ENCODE data around the gene GPR75.
"Not testable (repeated sequence)": the region's sequence is repeated elsewhere in the genome, so short reads cannot be mapped to it uniquely, and the experiment has no call there.

The GPR75 gene

GRCh38 chr2:53856272-53856671 is 3.5 kb downstream of the GPR75 start:
- DNase-seq, result no peak
- H3K4me1 ChIP-seq (ENCODE audit: control extremely low read depth in 1 of 4, control insufficient read depth in 4 of 4, insufficient read depth in 4 of 4, low read length in 3 of 4), result peaks cover 0 to 3% (median 0%) of the 10 kb centered on the region in 4 experiments
- H3K4me3 ChIP-seq (ENCODE audit: control insufficient read depth in 1 of 7, extremely low read depth in 1 of 7, insufficient read depth in 4 of 7, low read depth in 2 of 7, low read length in 6 of 7), result no peak overlapping the region
- no peaks in the 10 kb centered on the region for H3K9me3 ChIP-seq (ENCODE audit: control extremely low read depth in 1 of 5, control insufficient read depth in 4 of 5, insufficient read depth in 2 of 5, low read depth in 1 of 5, low read length in 4 of 5)
- 100% methylated on average over 2 of the region's 2 CpGs for WGBS (ENCODE audit: insufficient coverage)
- CTCF ChIA-PET, result interaction anchor here (1.0 kb wide), 1 partner anchor 9 kb away, joined by 3 read pairs; no protein-coding TSS in a partner anchor
- peaks cover 2 to 37% (median 24%) of the 10 kb centered on the region in 4 experiments for H3K36me3 ChIP-seq (ENCODE audit: control insufficient read depth in 4 of 4, insufficient read depth in 4 of 4, low read length in 3 of 4)
- H3K27me3 ChIP-seq (replicated peaks in 2 of 5; ENCODE audit: control insufficient read depth in 4 of 5, insufficient read depth in 5 of 5, low read length in 4 of 5), result no peaks in the 10 kb centered on the region
- POLR2A ChIA-PET, result no interaction called here
- H3K27ac ChIP-seq (ENCODE audit: insufficient read depth in 1 of 2, low read depth in 1 of 2, low read length in 2 of 2, poor library complexity in 1 of 2, severe bottlenecking in 2 of 2), result no peak overlapping the region

GRCh38 chr2:53854678-53855077 is 5.1 kb downstream of the GPR75 start:
- WGBS (ENCODE audit: insufficient coverage), result 100% methylated on average over 2 of the region's 2 CpGs
- CTCF ChIA-PET, result no interaction called here
- no peak for DNase-seq

GRCh38 chr2:53852532-53852931 is 7.2 kb downstream of the GPR75 start:
- no peak overlapping the region for H3K27ac ChIP-seq (ENCODE audit: insufficient read depth in 1 of 2, low read depth in 1 of 2, low read length in 2 of 2, poor library complexity in 1 of 2, severe bottlenecking in 2 of 2)
- WGBS (ENCODE audit: insufficient coverage), result 100% methylated on average over 3 of the region's 4 CpGs
- H3K9me3 ChIP-seq (ENCODE audit: control extremely low read depth in 1 of 5, control insufficient read depth in 4 of 5, insufficient read depth in 2 of 5, low read depth in 1 of 5, low read length in 4 of 5), result no peaks in the 10 kb centered on the region
- CTCF ChIA-PET, result interaction anchor here (0.6 kb wide), 1 partner anchor 185 kb away, joined by 3 read pairs; no protein-coding TSS in a partner anchor
- peaks cover 0 to 29% (median 16%) of the 10 kb centered on the region in 4 experiments for H3K36me3 ChIP-seq (ENCODE audit: control insufficient read depth in 4 of 4, insufficient read depth in 4 of 4, low read length in 3 of 4)
- POLR2A ChIA-PET, result no interaction called here
- no peaks in the 10 kb centered on the region for H3K27me3 ChIP-seq (replicated peaks in 2 of 5; ENCODE audit: control insufficient read depth in 4 of 5, insufficient read depth in 5 of 5, low read length in 4 of 5)
- H3K4me3 ChIP-seq (ENCODE audit: control insufficient read depth in 1 of 7, extremely low read depth in 1 of 7, insufficient read depth in 4 of 7, low read depth in 2 of 7, low read length in 6 of 7), result no peak overlapping the region
- DNase-seq, result no peak
- peaks cover 0 to 3% (median 0%) of the 10 kb centered on the region in 4 experiments for H3K4me1 ChIP-seq (ENCODE audit: control extremely low read depth in 1 of 4, control insufficient read depth in 4 of 4, insufficient read depth in 4 of 4, low read length in 3 of 4)

More at GRCh38 chr2:53854678-53855077, 5.1 kb downstream of the GPR75 start:
- Histone ChIP-seq H3K27ac (ENCODE audit: insufficient read depth in 1 of 2, low read depth in 1 of 2, low read length in 2 of 2, poor library complexity in 1 of 2, severe bottlenecking in 2 of 2) (no peak overlapping the region), H3K36me3 (ENCODE audit: control insufficient read depth in 4 of 4, insufficient read depth in 4 of 4, low read length in 3 of 4) (peaks cover 0 to 31% (median 18%) of the 10 kb centered on the region in 4 experiments), H3K4me3 (ENCODE audit: control insufficient read depth in 1 of 7, extremely low read depth in 1 of 7, insufficient read depth in 4 of 7, low read depth in 2 of 7, low read length in 6 of 7) (no peak overlapping the region), H3K27me3 (replicated peaks in 2 of 5; ENCODE audit: control insufficient read depth in 4 of 5, insufficient read depth in 5 of 5, low read length in 4 of 5) (no peaks in the 10 kb centered on the region), H3K9me3 (ENCODE audit: control extremely low read depth in 1 of 5, control insufficient read depth in 4 of 5, insufficient read depth in 2 of 5, low read depth in 1 of 5, low read length in 4 of 5) (no peaks in the 10 kb centered on the region), H3K4me1 (ENCODE audit: control extremely low read depth in 1 of 4, control insufficient read depth in 4 of 4, insufficient read depth in 4 of 4, low read length in 3 of 4) (peaks cover 0 to 3% (median 0%) of the 10 kb centered on the region in 4 experiments)
- POLR2A ChIA-PET, result no interaction called here

- POLR2A ChIA-PET; H3K27ac ChIP-seq (ENCODE audit: insufficient read depth in 1 of 2, low read depth in 1 of 2, low read length in 2 of 2, poor library complexity in 1 of 2, severe bottlenecking in 2 of 2); H3K4me1 ChIP-seq (ENCODE audit: control extremely low read depth in 1 of 4, control insufficient read depth in 4 of 4, insufficient read depth in 4 of 4, low read length in 3 of 4); CTCF ChIA-PET; H3K9me3 ChIP-seq (ENCODE audit: control extremely low read depth in 1 of 5, control insufficient read depth in 4 of 5, insufficient read depth in 2 of 5, low read depth in 1 of 5, low read length in 4 of 5); H3K4me3 ChIP-seq (ENCODE audit: control insufficient read depth in 1 of 7, extremely low read depth in 1 of 7, insufficient read depth in 4 of 7, low read depth in 2 of 7, low read length in 6 of 7); DNase-seq; H3K27me3 ChIP-seq (replicated peaks in 2 of 5; ENCODE audit: control insufficient read depth in 4 of 5, insufficient read depth in 5 of 5, low read length in 4 of 5): not testable (repeated sequence)
- peaks cover 0 to 26% (median 14%) of the 10 kb centered on the region in 4 experiments for H3K36me3 ChIP-seq (ENCODE audit: control insufficient read depth in 4 of 4, insufficient read depth in 4 of 4, low read length in 3 of 4)
- 94% methylated on average over 9 of the region's 9 CpGs for WGBS (ENCODE audit: insufficient coverage)
Measured at GRCh38 chr2:53851052-53851757, 8.6 kb downstream of the GPR75 start.

GRCh38 chr2:53848062-53848461 is 11.7 kb downstream of the GPR75 start:
- Histone ChIP-seq H3K9me3 (ENCODE audit: control extremely low read depth in 1 of 5, control insufficient read depth in 4 of 5, insufficient read depth in 2 of 5, low read depth in 1 of 5, low read length in 4 of 5) (no peaks in the 10 kb centered on the region), H3K27me3 (replicated peaks in 2 of 5; ENCODE audit: control insufficient read depth in 4 of 5, insufficient read depth in 5 of 5, low read length in 4 of 5) (no peaks in the 10 kb centered on the region), H3K27ac (ENCODE audit: insufficient read depth in 1 of 2, low read depth in 1 of 2, low read length in 2 of 2, poor library complexity in 1 of 2, severe bottlenecking in 2 of 2) (no peak overlapping the region), H3K4me1 (ENCODE audit: control extremely low read depth in 1 of 4, control insufficient read depth in 4 of 4, insufficient read depth in 4 of 4, low read length in 3 of 4) (no peaks in the 10 kb centered on the region), H3K4me3 (ENCODE audit: control insufficient read depth in 1 of 7, extremely low read depth in 1 of 7, insufficient read depth in 4 of 7, low read depth in 2 of 7, low read length in 6 of 7) (no peak overlapping the region), H3K36me3 (ENCODE audit: control insufficient read depth in 4 of 4, insufficient read depth in 4 of 4, low read length in 3 of 4) (peaks cover 0 to 7% (median 0%) of the 10 kb centered on the region in 4 experiments)
- DNase-seq, result no peak
- POLR2A ChIA-PET, result no interaction called here
- no CpG with 5 or more reads among the region's 2 CpGs for WGBS (ENCODE audit: insufficient coverage)
- CTCF ChIA-PET, result interaction anchor here (1.0 kb wide), 1 partner anchor 8 kb away, joined by 3 read pairs; no protein-coding TSS in a partner anchor

GRCh38 chr2:53843595-53843994 is 16.2 kb downstream of the GPR75 start:
- POLR2A ChIA-PET, result no interaction called here

GRCh38 chr2:53842891-53843290 is 16.9 kb downstream of the GPR75 start:
- H3K27me3 ChIP-seq (replicated peaks in 2 of 5; ENCODE audit: control insufficient read depth in 4 of 5, insufficient read depth in 5 of 5, low read length in 4 of 5), result no peaks in the 10 kb centered on the region
- no peak overlapping the region for H3K4me3 ChIP-seq (ENCODE audit: control insufficient read depth in 1 of 7, extremely low read depth in 1 of 7, insufficient read depth in 4 of 7, low read depth in 2 of 7, low read length in 6 of 7)
- H3K9me3 ChIP-seq (ENCODE audit: control extremely low read depth in 1 of 5, control insufficient read depth in 4 of 5, insufficient read depth in 2 of 5, low read depth in 1 of 5, low read length in 4 of 5), result no peaks in the 10 kb centered on the region
- H3K4me1 ChIP-seq (ENCODE audit: control extremely low read depth in 1 of 4, control insufficient read depth in 4 of 4, insufficient read depth in 4 of 4, low read length in 3 of 4), result no peaks in the 10 kb centered on the region
- no peak overlapping the region for H3K27ac ChIP-seq (ENCODE audit: insufficient read depth in 1 of 2, low read depth in 1 of 2, low read length in 2 of 2, poor library complexity in 1 of 2, severe bottlenecking in 2 of 2)
- DNase-seq, result no peak
- CTCF ChIA-PET, result interaction anchor here (1.1 kb wide), 1 partner anchor 15 kb away, joined by 4 read pairs; no protein-coding TSS in a partner anchor
- POLR2A ChIA-PET, result no interaction called here
- H3K36me3 ChIP-seq (ENCODE audit: control insufficient read depth in 4 of 4, insufficient read depth in 4 of 4, low read length in 3 of 4), result peaks cover 0 to under 1% (median 0%) of the 10 kb centered on the region in 4 experiments
- 100% methylated on average over 2 of the region's 3 CpGs for WGBS (ENCODE audit: insufficient coverage)

More at GRCh38 chr2:53843595-53843994, 16.2 kb downstream of the GPR75 start:
- no peaks in the 10 kb centered on the region for H3K27me3 ChIP-seq (replicated peaks in 2 of 5; ENCODE audit: control insufficient read depth in 4 of 5, insufficient read depth in 5 of 5, low read length in 4 of 5)
- H3K4me3 ChIP-seq (ENCODE audit: control insufficient read depth in 1 of 7, extremely low read depth in 1 of 7, insufficient read depth in 4 of 7, low read depth in 2 of 7, low read length in 6 of 7), result no peak overlapping the region
- no peaks in the 10 kb centered on the region for H3K4me1 ChIP-seq (ENCODE audit: control extremely low read depth in 1 of 4, control insufficient read depth in 4 of 4, insufficient read depth in 4 of 4, low read length in 3 of 4)
- 100% methylated on average over 1 of the region's 2 CpGs for WGBS (ENCODE audit: insufficient coverage)
- no peak for DNase-seq
- H3K9me3 ChIP-seq (ENCODE audit: control extremely low read depth in 1 of 5, control insufficient read depth in 4 of 5, insufficient read depth in 2 of 5, low read depth in 1 of 5, low read length in 4 of 5), result no peaks in the 10 kb centered on the region
- peaks cover 0 to 3% (median 0%) of the 10 kb centered on the region in 4 experiments for H3K36me3 ChIP-seq (ENCODE audit: control insufficient read depth in 4 of 4, insufficient read depth in 4 of 4, low read length in 3 of 4)
- H3K27ac ChIP-seq (ENCODE audit: insufficient read depth in 1 of 2, low read depth in 1 of 2, low read length in 2 of 2, poor library complexity in 1 of 2, severe bottlenecking in 2 of 2), result no peak overlapping the region
- CTCF ChIA-PET, result no interaction called here

Data from common myeloid progenitor, CD34-positive (primary cell).